Esophagus muscularis mucosa (tissue), 4 donors: Measurements from ENCODE around the gene PDXDC1.
"Not testable (repeated sequence)": the region's sequence is repeated elsewhere in the genome, so short reads cannot be mapped to it uniquely, and the experiment has no call there.

ENCODE experiments used
- EP300 ChIP-seq: sonication (generic); formaldehyde crosslinking; IDR thresholded peaks from one replicate; pipeline ENCODE4 v1.6.1; 2017; ENCODE audit warnings: antibody characterized with exemption
- POLR2A ChIP-seq: fragments of 450-650 bp; IDR thresholded peaks from one replicate; pipeline ENCODE4 v1.6.1; 2017; ENCODE audit warnings: antibody characterized with exemption, moderate library complexity, mild to moderate bottlenecking, low read depth
- TF ChIP-seq, protein P1 (sequence below), 3 experiments: fragments of 200-600 bp in 2 of 3; fragments of 450-650 bp in 1 of 3; sonication (generic) in 2 of 3; IDR thresholded peaks; one replicate each; pipeline ENCODE4 v1.5.1; 2017 to 2019; ENCODE audit warnings: antibody characterized with exemption in 3 of 3, mild to moderate bottlenecking in 2 of 3, moderate library complexity in 1 of 3

DNA sequence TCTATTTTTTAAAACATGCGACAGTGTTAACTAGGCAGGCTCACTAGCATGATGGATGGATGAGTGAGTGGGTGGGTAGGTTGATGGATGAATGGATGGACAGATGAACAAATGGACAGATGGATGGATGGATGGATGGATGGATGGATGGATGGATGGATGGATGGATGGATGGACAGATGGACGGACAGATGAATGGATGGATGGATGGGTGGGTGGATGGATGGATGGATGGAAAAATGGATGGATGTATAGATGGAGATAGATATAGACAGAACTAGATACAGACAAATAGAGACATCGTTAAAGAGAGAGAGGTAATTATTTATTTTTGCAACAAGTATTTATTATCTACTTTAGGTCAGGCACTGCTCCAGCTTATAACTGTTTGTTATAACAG is 205.1 kb downstream of the PDXDC1 start:
- TF ChIP-seq, protein P1, sequence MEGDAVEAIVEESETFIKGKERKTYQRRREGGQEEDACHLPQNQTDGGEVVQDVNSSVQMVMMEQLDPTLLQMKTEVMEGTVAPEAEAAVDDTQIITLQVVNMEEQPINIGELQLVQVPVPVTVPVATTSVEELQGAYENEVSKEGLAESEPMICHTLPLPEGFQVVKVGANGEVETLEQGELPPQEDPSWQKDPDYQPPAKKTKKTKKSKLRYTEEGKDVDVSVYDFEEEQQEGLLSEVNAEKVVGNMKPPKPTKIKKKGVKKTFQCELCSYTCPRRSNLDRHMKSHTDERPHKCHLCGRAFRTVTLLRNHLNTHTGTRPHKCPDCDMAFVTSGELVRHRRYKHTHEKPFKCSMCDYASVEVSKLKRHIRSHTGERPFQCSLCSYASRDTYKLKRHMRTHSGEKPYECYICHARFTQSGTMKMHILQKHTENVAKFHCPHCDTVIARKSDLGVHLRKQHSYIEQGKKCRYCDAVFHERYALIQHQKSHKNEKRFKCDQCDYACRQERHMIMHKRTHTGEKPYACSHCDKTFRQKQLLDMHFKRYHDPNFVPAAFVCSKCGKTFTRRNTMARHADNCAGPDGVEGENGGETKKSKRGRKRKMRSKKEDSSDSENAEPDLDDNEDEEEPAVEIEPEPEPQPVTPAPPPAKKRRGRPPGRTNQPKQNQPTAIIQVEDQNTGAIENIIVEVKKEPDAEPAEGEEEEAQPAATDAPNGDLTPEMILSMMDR (IDR thresholded peaks at IDR 0.05), result not testable (repeated sequence)
- not testable (repeated sequence) for TF ChIP-seq POLR2A, EP300
